GM19438 (cell line): ENCODE data around the gene EYA4.

Source experiments
- ATAC-seq: cut with Tn5 transposase; IDR thresholded peaks from one replicate; pipeline ENCODE4 v1.9.1; 2021; ENCODE audit warnings: low read depth; ENCODE audit not compliant: unreplicated experiment

Gene EYA4

DNA sequence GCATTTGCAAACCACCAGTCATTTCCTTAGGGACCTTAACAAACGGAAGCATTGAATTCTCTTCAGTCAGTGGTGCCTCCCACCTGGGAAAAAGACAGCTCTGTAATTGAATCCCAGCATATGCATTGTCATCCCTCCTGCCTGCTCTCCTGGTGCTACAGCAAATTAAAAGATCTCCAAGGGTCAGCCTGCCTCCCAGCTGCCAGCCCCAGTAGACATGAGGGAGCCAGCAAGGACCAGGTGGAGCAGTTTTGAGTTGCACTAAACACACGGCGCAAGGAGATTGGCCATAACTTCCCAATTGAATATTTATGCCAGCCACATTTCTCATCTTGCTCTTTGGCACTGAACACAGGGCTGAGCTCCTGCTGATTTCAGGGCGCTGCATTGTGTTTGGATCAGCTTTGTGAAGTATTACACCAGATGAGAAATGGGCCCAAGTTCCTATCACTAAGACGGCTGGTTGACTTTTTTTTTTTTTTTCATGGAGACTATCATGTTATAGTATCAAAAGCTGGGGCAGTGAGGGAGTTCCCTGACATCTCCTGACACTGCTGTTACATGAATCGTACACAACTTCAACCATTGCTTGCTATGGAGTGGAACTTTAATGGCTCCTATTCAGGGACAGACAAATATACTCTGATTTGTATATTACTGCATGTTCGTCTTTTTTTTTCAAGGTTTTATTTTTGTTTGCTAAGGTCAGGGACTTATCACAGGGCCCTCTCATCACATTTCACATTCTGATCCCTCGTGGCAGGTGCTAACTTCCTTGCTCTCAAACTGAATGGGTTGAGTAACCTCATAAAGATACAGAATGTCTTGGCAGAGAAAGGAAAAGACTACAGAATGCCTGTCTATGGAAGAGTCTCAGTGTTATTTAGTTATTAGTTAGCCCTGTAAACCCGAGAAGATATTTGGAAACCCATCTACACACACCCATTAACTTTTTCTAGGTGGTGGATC is 191.1 kb downstream of the EYA4 start:
- no peak for ATAC-seq

DNA sequence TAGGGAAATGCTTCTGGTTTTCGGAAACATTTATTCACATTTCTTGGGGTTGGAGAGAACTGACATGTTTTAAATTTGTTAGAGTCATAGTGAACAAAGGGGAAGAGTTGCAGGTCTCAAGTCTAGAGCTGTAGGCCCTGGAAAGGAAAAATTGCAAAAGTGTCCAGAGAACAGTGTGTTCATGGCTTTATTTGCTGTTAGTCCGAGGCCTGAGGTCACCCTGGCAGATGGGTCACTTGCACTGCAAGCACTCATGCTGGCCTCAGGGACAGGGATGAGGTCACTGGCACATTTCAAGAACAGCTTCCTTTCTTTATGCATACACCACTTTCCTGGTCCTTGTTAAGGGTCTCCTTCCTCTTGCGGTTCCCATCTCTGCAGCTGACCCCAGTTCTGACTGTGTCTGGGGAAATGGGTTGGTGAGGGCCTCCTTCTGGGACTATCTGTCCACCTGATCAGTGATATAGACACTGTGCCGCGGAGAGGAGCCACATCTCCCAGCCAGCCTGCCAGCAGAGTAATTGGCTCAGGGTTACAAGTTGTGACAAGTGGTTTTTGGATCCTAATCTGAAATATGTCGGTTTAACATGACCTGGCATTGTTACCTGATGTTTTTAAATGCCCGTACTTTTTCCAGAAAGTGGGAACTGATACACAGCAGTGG is 194.0 kb downstream of the EYA4 start:
- ATAC-seq: no peak

DNA sequence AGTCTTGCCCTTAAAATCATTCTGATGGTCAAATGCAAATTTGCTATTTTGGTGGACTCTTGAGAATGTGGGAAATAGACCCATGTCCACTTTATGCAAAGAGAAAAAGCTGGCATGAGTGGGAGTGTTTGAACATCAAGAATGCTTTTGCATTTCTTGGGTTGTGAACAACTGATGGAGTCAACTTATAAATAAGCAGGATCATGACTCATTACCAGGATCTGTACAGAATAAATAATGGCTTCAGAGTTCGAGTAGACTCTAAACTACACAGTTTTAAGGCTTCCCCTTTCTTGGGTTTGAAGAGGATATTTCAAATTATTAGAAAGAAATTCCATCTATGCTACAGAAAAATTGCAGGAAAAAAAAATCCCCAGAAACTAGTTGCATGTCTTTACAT is 195.5 kb downstream of the EYA4 start:
- ATAC-seq: no peak

DNA sequence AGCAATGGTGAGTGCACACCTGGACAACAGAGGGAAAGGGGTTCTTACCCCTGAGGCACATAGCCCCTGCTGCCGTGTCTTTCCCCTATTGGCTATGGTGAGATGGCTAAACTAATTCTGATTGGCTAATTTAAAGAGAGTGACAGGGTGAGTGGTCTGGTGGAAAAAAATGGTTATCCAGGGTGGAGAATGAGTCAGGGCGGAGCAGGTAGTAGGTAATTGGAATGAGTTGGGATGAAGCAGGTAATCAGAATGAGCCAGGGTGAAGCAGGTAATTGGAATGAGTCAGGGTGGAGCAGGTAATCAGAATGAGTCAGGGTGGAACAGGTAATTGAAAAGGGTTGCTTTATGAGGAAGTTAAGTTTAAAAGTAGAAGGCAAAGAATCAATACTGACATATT is 200.3 kb downstream of the EYA4 start:
- no peak for ATAC-seq

DNA sequence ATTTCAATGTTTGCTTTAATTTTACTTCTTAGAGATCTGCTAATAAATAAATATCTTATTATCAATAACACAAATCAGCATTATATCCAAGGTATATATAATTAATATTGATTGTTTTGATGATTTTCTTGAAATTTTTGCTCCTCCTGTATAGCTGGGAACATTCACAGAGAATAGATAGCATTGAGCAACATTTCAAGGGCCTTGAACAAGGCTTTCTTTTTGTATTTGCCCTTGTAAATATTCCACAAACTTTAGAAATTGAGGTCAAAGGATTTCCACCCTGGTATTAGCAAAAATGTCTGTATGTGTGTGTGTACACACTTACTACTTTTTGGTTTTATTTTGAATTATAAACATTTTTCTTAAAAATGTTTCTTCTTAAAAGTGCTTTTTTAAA is 205.6 kb downstream of the EYA4 start:
- no peak for ATAC-seq

DNA sequence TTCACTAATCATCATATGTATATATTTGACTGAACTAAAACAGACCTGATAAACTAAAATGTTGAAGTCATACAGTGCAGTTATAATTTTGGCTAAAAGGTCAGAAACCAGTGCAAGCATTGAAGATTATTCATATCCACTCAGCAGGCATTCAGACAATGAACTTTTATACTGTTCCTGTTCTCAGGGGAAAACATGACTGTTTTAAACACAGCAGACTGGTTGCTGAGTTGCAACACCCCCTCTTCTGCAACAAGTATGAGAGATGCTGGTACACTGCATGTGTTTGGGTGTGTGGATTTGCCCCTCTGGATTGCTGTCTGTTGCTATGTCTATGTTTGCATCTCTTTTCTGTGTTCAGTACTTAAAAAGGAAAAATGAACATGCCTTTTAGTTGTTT is 206.8 kb downstream of the EYA4 start:
- ATAC-seq: no peak

DNA sequence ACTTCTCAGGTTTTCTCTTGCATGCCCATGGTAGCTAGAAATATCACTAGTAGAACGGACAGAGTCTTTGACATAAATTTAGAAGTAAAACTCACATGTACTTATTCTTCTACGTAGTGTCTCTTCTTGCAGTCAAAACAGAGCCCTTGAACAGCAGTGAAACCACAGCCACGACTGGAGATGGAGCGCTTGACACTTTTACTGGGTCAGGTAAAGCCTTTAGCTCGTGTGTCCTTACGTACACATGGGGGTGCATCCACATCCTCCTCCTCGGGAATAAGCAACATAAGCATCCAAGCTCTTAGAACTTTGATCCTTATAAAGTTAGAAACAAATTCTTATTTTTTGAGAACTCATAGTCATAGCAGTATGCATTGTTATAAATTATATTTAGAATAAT is 215.3 kb downstream of the EYA4 start:
- no peak for ATAC-seq

DNA sequence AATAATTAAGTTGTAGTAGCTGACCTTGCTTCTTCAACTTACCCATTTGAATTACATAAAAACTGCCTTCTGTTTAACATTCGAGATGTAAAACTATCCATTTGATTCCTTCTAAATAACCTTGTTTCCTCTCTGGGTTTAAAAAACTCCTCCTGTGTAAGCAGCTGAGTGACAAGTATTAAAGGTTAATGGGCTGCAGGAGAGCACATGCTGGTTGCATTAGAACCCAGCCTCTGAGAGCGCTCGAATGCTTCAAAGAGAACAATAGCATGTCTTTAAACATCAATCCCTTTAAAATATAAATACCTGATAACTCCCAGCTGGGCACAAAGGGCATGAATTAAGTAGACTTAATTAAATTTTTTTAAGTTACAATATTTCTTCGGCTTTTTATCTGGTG is 215.8 kb downstream of the EYA4 start:
- no peak for ATAC-seq

DNA sequence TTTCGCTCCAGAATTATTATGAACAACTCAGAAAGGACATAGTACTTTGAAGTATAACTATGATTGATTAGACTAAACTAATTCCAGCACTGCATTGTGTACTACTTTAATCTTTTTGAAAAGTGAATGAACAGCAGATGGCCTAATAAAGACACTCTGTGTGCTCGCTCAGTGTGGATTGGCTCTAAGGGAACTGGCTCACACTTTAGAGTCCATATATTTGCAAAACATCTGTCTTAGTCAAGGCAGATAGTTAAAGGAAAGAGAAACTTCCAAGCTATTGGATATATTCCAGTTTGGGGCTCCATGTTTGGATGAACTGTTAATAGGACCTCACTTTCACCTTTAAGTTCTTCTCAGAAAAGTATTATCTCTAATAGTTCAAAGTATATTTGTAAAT is 218.9 kb downstream of the EYA4 start:
- no peak for ATAC-seq

DNA sequence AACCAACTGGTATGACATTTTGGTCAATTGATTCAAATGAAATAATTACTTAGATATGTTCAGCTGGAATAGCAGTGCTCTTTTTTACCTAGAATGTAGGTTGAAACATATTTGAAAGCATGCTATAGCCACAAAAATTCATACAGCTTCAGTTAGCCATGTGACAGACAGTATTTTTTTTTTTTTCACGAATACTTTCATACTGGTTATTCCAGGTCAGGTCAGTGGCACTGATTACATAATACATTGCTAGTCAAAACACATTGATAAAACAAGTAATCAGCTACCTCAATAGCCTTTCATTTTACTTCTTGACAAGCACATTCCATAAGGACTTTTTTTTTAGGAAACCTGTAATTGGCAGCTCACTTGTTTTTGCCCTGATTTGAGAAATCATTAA is 222.6 kb downstream of the EYA4 start:
- no peak for ATAC-seq

DNA sequence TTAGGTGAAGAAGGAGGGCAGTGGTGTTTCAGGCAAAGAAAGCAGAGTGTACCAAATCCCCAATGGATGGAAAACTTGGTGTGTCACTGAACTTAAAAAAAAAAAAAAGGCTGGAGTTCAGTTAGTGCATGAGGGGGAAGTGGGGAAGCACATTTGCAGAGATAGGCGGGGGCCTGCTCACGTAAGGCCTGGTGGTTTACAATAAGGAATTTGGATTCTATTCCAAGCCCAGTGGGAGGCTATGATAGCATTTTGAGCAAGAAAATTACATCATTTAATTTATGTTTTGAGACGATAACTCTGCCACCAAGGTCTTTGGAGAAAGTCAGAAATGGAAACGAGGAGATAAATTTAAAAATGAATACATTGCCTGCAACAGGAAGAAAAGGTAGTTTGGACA is 225.5 kb downstream of the EYA4 start:
- ATAC-seq: no peak

DNA sequence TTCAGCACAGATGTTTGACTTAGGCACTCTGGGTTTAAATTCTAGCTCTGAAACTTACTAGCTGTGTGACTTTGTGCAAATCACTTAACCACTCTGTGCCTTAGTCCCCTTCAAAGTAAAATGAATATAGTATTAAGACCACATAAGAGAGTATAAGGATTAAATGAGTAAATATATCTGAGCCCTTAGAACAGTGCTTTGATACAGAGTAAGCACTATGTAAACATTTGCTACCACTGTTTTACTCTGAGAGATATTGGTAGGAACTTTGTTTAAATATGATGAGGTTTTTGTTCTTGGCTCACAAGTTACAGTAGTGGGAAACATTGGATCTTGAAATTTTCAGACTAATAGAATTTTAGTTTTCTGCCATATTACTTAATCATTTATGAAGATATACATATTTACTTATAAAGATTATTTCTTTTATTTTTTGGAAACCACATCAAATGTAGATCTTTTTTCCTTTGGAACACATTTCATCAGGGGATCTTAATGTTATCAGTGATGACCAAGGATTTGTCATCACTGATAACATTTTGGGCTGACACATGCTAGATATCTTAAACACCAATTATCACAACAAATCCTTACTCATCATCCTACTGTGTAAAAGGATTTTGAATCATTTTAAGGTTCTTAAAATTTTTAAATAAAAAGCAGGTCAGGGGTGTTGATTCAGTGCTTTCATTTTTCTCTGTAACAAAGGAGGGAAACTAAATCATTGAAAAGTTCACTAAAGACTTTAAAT is 226.2 kb downstream of the EYA4 start:
- no peak for ATAC-seq

DNA sequence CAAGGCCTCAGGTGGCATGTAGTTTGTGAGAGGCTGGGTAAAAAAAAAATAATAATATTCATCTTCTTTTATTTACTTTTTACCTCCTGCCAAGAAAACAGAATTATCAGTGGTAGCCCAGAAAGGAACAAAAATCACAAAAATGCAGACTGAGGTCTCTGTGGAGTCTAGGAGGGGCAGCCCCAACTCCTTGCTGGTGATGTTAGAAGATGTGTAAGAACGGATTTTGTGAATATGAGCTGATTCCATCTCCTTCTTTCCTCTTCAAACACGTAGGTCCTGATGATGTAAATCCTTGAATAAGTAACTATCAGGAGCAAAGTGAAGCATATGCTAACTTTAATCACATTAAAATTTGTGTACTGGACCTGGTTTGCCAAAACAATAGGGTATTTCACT is 226.8 kb downstream of the EYA4 start:
- no peak for ATAC-seq

DNA sequence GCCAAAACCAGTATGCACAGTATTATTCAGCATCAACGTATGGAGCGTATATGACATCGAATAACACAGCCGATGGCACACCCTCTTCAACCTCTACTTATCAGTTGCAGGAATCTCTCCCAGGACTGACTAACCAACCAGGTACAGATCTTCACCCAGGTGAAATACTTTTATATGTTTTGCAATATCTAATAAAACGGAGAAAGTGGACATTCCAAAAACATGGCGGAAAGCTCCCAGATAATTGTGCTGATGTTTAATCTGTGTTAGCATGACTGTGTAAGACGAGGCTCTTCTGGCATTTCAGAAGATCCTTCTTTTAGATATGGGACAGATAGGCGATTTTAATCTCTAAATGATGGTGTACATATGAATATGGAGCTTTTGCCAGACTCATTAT is 227.4 kb downstream of the EYA4 start:
- ATAC-seq: no peak

DNA sequence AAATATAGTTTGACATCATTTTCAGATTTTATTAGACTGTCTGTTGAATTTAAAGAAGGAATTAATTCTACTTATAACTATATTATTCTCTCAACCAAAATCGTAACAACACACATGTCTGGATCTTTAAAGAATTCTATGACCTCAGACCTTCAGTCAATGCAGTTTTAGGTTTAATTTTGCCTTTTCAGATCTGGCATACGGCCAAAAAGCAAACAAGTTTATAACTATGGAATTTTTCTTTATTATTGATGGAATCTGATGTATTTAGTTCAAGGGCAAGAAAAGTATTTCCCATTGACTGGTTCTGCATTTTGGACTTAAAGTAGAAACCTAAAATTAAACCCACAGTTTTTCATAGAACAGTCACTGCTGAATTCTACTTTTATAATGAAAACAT is 233.4 kb downstream of the EYA4 start:
- no peak for ATAC-seq

DNA sequence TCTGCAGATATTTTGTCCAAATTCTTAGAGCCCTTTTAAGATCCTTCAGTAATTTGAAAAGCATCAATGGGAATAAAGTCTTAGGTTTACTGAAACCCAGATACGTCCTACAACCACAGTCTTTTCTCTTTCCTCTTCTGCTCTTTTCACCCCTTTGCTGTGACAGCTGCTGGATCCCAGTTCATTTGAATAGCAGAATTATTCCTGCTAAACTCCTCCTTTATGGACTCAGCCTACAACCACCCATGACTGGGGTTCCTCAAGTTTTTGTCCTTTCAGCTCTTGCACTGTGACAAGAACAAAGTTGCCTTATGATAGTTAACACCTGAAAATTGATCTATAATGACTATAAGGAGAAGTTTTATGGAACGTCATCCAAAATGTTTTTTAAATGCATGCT is 237.5 kb downstream of the EYA4 start:
- no peak for ATAC-seq

DNA sequence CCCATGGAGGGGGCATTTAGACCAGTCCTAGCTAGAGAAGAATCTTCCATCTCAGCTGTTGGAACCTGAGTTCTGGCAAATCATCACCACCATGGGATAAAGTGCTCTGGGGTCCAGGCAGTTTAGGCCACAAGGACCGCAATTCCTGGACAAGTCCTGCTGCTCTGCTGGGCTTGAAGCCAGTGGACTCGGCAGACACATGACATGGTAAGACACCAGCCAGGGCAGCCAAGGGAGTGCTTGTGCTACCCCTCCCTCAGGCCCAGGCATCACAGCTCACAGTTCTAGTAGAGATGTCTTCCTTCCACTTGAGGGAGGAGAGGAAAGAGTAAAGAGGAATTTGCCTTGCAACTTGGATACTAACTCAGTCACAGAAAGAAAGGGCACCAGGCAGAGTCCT is 246.0 kb downstream of the EYA4 start:
- ATAC-seq: no peak

DNA sequence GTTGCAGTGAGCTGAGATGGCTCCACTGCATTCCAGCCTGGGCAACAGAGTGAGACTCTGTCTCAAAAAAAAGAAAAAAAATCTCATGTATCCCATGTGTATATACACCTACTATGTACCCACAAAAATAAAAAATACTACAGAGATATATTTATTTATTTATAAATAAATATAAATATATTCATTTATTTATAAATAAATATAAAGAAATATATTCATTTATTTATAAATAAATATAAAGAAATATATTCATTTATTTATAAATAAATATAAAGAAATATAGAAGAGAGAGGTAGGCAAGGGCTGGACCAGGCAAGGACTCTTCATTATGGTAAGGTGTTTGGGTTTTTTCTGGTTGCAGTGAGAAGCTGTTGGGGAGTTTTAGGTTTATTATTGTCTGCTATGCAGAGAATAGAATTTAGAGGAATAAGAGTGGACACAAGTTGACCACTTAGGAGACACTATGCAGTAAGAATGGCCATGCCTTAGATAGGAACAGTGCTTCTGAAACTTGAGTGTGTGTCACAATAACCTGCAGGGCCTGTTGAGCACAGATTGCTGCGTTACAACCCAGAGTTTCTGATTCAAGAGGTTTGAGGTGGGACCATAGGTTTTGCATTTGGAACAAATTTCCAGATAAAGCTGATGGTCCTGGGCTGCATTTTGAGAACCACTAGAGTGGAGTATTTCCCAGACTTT is 254.2 kb downstream of the EYA4 start:
- ATAC-seq: no peak

DNA sequence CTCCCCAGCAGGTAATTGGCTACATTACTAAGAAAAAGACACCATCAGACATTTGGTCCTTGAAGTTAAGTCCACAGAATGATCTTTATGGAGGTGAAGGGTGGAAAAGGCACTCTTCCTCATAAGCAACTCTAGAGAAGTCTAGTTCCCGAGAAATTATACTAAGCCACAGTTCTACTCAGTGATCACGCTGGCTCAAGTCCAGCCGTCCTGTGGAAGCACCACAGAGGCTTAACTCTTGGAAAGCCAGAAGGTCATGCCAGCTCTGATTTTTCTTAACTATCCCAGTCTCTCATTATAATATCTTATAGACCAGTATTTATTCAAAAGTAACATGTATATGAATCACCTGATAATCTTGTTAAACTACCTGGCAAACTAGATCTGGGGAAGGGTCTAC is 258.5 kb downstream of the EYA4 start:
- no peak for ATAC-seq

DNA sequence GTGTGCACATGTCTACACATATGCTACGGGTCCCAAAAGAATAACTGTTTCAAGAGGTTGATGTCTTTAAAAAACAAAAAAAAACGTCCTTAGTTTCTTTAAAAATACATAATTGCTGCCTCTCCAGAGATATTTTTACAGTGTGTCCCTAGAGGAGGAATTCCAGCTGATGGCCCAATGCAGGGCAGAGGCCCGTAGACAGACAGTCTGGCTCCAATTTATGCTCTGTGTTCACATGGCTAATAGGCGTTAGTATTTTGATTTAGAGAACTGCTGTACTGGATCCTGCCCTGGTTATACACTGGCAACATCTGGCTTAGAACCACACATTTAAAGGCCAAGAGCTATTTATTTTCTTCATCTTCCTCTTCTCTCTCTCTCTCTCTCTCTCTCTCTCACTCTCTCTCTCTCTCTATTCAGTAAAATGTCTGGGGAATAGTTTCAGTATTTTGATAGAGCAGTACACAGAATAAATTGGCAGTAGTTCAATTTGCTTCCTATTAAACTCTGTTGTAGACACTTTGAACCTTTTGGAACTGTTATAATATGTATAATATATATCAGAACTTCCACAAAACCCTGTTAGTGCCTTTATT is 260.6 kb downstream of the EYA4 start:
- ATAC-seq: no peak
